Sigmoid colon (tissue), 7 donors: ENCODE data around the gene NPPC. TPM values are rescaled to one million over a fixed set of nuclear protein-coding genes. Genes with fewer than 3 reads are reported as not detected.

Source experiments
- DNase-seq: peaks from one replicate; pipeline ENCODE4 v3.0.0-alpha.2; 2019
- H3K27ac ChIP-seq, 4 donors: fragments of 200-600 bp; sonication (generic); one replicate each; pipeline ENCODE4 v1.5.1; 2016 to 2019; ENCODE audit warnings: mild to moderate bottlenecking in 1 of 4
- H3K27me3 ChIP-seq, 3 donors: fragments of 200-600 bp; sonication (generic); one replicate each; pipeline ENCODE4 v1.5.1; 2019; ENCODE audit warnings: mild to moderate bottlenecking in 1 of 3
- H3K36me3 ChIP-seq, 4 donors: fragments of 200-600 bp; sonication (generic); one replicate each; pipeline ENCODE4 v1.5.1; 2016 to 2019
- H3K4me1 ChIP-seq, 4 donors: fragments of 200-600 bp; sonication (generic); one replicate each; pipeline ENCODE4 v1.5.1; 2017 to 2019
- H3K4me3 ChIP-seq, 4 donors: fragments of 200-600 bp; sonication (generic); one replicate each; pipeline ENCODE4 v1.5.1; 2017 to 2019; ENCODE audit warnings: mild to moderate bottlenecking in 2 of 4, moderate library complexity in 1 of 4
- H3K9me3 ChIP-seq, 4 donors: fragments of 200-600 bp in 3 of 4; sonication (generic) in 3 of 4; one replicate each; pipeline versions ENCODE4 v1.5.1 to v1.6.1; 2013 to 2019
- EP300 ChIP-seq, 4 donors: sonication (generic); formaldehyde crosslinking; IDR thresholded peaks; one replicate each; pipeline ENCODE4 v1.6.1; 2017; ENCODE audit warnings: antibody characterized with exemption in 4 of 4
- POLR2A ChIP-seq, 2 donors: fragments of 450-650 bp; IDR thresholded peaks; one replicate each; pipeline ENCODE4 v1.6.1; 2016; ENCODE audit warnings: antibody characterized with exemption in 2 of 2, mild to moderate bottlenecking in 2 of 2, moderate library complexity in 2 of 2
- POLR2AphosphoS5 ChIP-seq, 4 donors: sonication (generic); formaldehyde crosslinking; IDR thresholded peaks; one replicate each; pipeline ENCODE4 v1.6.1; 2017; ENCODE audit warnings: antibody characterized with exemption in 4 of 4
- WGBS, 2 donors: extraction: QIAGEN DNeasy Blood & Tissue Kit; methylation state at CpG; one replicate each; pipeline ENCODE4 v1.1.7; 2013; 5-methylcytosine and 5-hydroxymethylcytosine counted together
- intact Hi-C: fragments of 100-400 bp; cut with DNase I; formaldehyde crosslinking; loops from one replicate; pipeline ENCODE4 v1.15.1; 2023
- polyA plus RNA-seq, 3 donors: library from polyadenylated mRNA; stranded (reverse); fragments of 200-250 nt; gene quantifications; one replicate each; pipeline ENCODE4 v1.2.3, GENCODE V29; 2013
- small RNA-seq, 3 donors: library from RNA; depleted of rRNA; stranded (forward); fragments of <200 nt; gene quantifications; one replicate each; pipeline ENCODE3, GENCODE V24; 2016
- total RNA-seq, 4 donors: library from RNA; depleted of rRNA; stranded (reverse); fragments of >200 nt; gene quantifications; one replicate each; pipeline ENCODE4 v1.1.0, GENCODE V29; 2016
- TF ChIP-seq, protein P1 (sequence below), 4 experiments: fragments of 450-650 bp in 3 of 4; fragments of 200-600 bp in 1 of 4; IDR thresholded peaks; one replicate each; pipeline ENCODE4 v1.5.1; 2016 to 2019; ENCODE audit warnings: antibody characterized with exemption in 4 of 4, mild to moderate bottlenecking in 3 of 4, moderate library complexity in 2 of 4
- donor health status: healthy with polysubstance abuse.
- donor health status: Bipolar disorder and iron deficiency.
- donor health status: healthy.

Gene NPPC
- total and polyA plus RNA-seq, 7 donors, result 0.60 to 5.6 (median 2.4) TPM; not detected in 3

DNA sequence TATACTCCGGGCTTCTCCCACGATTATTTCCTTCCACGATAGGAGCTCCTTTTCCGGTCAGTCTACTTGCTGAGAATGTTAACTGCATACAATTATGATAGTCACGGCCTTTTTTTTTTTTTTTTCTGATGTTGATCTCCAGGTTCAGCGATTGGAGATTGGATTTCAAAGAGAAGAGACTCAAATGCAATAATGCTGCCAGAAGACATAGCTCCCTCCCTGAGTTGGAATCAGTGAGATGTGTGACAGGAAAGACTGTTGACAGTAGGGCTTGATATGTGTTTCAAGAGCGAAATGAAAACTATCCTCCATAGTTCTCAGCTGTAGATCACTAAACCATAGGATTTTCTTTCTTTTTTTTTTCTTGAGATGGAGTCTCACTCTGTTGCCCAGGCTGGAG, 47.0 kb downstream of the NPPC start:
- TF ChIP-seq, protein P1, sequence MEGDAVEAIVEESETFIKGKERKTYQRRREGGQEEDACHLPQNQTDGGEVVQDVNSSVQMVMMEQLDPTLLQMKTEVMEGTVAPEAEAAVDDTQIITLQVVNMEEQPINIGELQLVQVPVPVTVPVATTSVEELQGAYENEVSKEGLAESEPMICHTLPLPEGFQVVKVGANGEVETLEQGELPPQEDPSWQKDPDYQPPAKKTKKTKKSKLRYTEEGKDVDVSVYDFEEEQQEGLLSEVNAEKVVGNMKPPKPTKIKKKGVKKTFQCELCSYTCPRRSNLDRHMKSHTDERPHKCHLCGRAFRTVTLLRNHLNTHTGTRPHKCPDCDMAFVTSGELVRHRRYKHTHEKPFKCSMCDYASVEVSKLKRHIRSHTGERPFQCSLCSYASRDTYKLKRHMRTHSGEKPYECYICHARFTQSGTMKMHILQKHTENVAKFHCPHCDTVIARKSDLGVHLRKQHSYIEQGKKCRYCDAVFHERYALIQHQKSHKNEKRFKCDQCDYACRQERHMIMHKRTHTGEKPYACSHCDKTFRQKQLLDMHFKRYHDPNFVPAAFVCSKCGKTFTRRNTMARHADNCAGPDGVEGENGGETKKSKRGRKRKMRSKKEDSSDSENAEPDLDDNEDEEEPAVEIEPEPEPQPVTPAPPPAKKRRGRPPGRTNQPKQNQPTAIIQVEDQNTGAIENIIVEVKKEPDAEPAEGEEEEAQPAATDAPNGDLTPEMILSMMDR (IDR thresholded peaks at IDR 0.05), result no peak
- TF ChIP-seq EP300 (IDR thresholded peaks at IDR 0.05) (no peak), POLR2AphosphoS5 (IDR thresholded peaks at IDR 0.05) (no peak), POLR2A (IDR thresholded peaks at IDR 0.05) (no peak)
- Histone ChIP-seq H3K27ac (no peak overlapping the region), H3K4me3 (no peak overlapping the region), H3K27me3 (peaks cover 0 to 32% (median 0%) of the 10 kb centered on the region in 3 donors), H3K4me1 (peaks cover 0 to 8% (median 0%) of the 10 kb centered on the region in 4 donors), H3K36me3 (no peaks in the 10 kb centered on the region), H3K9me3 (no peaks in the 10 kb centered on the region)
- intact Hi-C loops, result no loop called here
- DNase-seq, result no peak
- WGBS, 2 donors, result 92 to 93% methylated on average over 7 of the region's 7 CpGs

DNA sequence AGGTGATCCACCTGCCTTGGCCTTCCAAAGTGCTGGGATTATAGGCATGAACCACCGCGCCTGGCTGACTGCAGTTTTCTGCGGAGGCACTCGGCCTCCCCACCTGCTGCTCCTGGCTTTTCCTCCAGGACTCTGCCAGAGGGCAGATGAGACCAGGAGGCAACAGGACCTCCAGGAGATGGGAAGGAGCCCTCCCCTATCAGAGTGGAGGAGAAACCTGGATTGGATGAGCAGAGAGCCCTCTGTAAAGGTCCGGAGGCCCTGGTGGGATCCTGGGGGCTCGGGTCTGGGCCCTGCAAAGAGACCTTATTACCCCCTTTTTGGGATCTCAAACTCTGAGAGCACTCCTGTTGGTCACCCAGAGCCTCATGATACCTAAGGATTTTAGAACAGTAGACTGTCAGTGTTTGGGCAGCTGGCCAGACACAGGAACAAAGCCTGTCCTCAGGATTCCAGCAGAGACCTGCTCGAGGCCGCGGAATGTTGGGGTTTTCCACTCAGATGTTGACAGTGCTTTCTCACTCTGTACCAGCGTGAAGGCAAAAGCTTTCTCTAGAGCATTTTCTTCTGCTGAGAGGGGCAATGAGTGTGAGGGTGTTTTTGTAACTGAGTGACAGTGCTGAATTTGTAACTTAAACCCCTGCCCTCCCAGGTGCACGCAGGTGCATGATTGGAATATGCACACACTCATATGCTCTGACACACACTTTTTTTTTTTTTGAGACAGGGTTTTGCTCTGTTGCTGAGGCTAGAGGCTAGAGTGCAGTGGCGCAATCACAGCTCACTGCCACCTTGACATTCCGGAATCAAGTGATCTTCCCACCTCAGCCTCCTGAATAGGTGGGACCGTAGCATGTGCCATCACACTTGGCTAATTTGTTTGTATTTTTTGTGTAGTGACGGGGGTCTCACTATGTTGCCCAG, 48.4 kb downstream of the NPPC start:
- no peak for DNase-seq
- no peaks in the 10 kb centered on the region for H3K36me3 ChIP-seq
- TF ChIP-seq POLR2AphosphoS5 (IDR thresholded peaks at IDR 0.05) (no peak), POLR2A (IDR thresholded peaks at IDR 0.05) (no peak), EP300 (IDR thresholded peaks at IDR 0.05) (no peak)
- TF ChIP-seq, protein P1 (IDR thresholded peaks at IDR 0.05), result no peak
- whole genome bisulfite sequencing, 2 donors, result 76 to 82% methylated on average over 15 of the region's 15 CpGs
- no peaks in the 10 kb centered on the region for H3K9me3 ChIP-seq
- H3K4me3 ChIP-seq, result no peak overlapping the region
- H3K4me1 ChIP-seq, result no peaks in the 10 kb centered on the region
- no peak overlapping the region for H3K27ac ChIP-seq
- intact Hi-C loops, result no loop called here
- H3K27me3 ChIP-seq, result peaks cover 0 to 39% (median 0%) of the 10 kb centered on the region in 3 donors

DNA sequence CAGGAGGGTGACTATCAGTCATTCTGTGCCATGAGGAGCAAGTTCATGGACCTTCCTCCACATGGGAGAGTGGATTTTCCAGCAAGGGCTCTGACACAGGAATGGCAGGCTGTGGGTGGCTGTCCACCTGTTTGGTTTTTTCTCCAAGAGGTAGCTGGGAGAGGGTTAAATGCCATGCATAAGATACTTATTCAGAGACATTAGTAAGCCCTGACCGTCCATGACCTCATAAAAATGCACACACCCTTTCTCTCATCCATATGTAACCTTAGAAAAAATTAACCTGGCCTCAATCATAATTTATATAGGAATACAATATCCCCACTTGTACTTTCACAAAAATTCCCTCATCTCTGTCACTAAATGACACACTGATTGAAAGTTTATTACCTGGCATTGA, 51.3 kb downstream of the NPPC start:
- Histone ChIP-seq H3K36me3 (no peaks in the 10 kb centered on the region), H3K4me3 (no peak overlapping the region), H3K9me3 (no peaks in the 10 kb centered on the region), H3K27me3 (peaks cover 0 to 64% (median 0%) of the 10 kb centered on the region in 3 donors), H3K27ac (no peak overlapping the region), H3K4me1 (no peaks in the 10 kb centered on the region)
- no peak for DNase-seq
- WGBS, 2 donors, result 15 to 55% methylated on average over 1 of the region's 1 CpG
- TF ChIP-seq POLR2A (IDR thresholded peaks at IDR 0.05), result no peak
- no peak for TF ChIP-seq EP300 (IDR thresholded peaks at IDR 0.05)
- no peak for TF ChIP-seq POLR2AphosphoS5 (IDR thresholded peaks at IDR 0.05)
- TF ChIP-seq, protein P1 (IDR thresholded peaks at IDR 0.05), result no peak
- intact Hi-C loops, result no loop called here

Small RNA genes within 50 kb of the gene (small RNA-seq; reads per million reads assigned to genes)
- 0 reads per million in 3 donors for gene MIR1471

Other genes starting within 250 kb of the NPPC start
- gene PTMA, start 217.9 kb downstream of the NPPC start, total RNA-seq, result 1,000 to 10,000 TPM in 2 of 4 donors, 100 to 1,000 TPM in 2; 807 to 1,142 (median 1,007) TPM
- gene PTMA, start 217.9 kb downstream of the NPPC start, polyA plus RNA-seq, result 1,000 to 10,000 TPM; 1,787 to 2,683 (median 1,800) TPM
- gene PDE6D, start 145.1 kb downstream of the NPPC start, total RNA-seq, result 10 to 100 TPM; 19.9 to 44.9 (median 26.3) TPM
- 10 to 100 TPM; 23.1 to 28.9 (median 24.6) TPM for gene PDE6D, start 145.1 kb downstream of the NPPC start, polyA plus RNA-seq
- 10 to 100 TPM; 16.8 to 43.8 (median 24.9) TPM for gene COPS7B, start 140.0 kb downstream of the NPPC start, total RNA-seq
- 10 to 100 TPM in 2 of 3 donors, 1 to 10 TPM in 1; 8.1 to 27.8 (median 15.0) TPM for gene COPS7B, start 140.0 kb downstream of the NPPC start, polyA plus RNA-seq
- gene DIS3L2, start 35.3 kb upstream of the NPPC start, total RNA-seq, result 10 to 100 TPM; 22.5 to 37.9 (median 30.8) TPM
- gene DIS3L2, start 35.3 kb upstream of the NPPC start, polyA plus RNA-seq, result 10 to 100 TPM in 1 of 3 donors, 1 to 10 TPM in 2; 8.8 to 17.5 (median 9.0) TPM